Erythroblast (primary cell): ENCODE data around the gene TM9SF1.

ENCODE experiments used
- DNase-seq, 2 experiments: peaks; one replicate each; lab custom pipeline; 2025; lab: John Stamatoyannopoulos, UW
- GATA1 ChIP-seq: IDR thresholded peaks from 2 replicates; pipeline ENCODE4 v1.6.1; 2011; ENCODE audit warnings: low read depth, mild to moderate bottlenecking, control low read depth, low read length, moderate library complexity
- POLR2A ChIP-seq: IDR thresholded peaks from 2 replicates; pipeline ENCODE4 v1.6.1; 2011; ENCODE audit warnings: mild to moderate bottlenecking, low read length

TM9SF1 gene

DNA sequence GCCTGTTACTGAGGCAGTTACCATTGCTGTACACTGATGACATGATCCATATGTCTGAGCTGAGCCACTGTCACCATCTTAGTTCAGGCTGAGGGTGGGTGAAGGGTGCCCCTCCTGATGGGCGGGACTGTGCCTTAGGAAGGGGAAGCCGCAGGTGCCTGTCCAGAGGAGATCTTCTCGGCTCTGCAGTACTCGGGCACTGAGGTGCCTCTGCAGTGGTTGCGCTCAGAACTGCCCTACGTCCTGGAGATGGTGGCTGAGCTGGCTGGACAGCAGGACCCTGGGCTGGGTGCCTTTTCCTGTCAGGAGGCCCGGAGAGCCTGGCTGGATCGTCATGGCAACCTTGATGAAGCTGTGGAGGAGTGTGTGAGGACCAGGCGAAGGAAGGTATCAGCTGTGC lies 44.2 kb downstream of the TM9SF1 start:
- TF ChIP-seq POLR2A (no peak), GATA1 (no peak)
- no peak for DNase-seq

DNA sequence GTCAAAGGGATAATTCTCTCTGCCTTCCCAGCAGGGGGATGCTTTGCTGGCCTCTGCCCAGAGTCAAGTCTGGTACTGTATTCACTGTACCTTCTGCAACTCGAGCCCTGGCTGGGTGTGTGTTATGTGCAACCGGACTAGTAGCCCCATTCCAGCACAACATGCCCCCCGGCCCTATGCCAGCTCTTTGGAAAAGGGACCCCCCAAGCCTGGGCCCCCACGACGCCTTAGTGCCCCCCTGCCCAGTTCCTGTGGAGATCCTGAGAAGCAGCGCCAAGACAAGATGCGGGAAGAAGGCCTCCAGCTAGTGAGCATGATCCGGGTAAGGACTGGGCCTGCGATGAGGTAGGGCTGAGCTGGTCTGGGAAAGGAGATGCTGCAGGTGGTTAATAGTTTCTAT lies 44.7 kb downstream of the TM9SF1 start:
- TF ChIP-seq POLR2A (no peak), GATA1 (no peak)
- no peak for DNase-seq

DNA sequence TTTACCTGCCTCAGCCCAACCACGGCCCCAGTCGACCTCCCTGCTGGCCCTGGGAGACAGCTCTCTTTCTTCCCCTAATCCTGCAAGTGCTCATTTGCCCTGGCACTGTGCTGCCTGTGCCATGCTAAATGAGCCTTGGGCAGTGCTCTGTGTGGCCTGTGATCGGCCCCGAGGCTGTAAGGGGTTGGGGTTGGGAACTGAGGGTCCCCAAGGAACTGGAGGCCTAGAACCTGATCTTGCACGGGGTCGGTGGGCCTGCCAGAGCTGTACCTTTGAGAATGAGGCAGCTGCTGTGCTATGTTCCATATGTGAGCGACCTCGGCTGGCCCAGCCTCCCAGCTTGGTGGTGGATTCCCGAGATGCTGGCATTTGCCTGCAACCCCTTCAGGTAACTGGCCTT lies 45.2 kb downstream of the TM9SF1 start:
- no peak for DNase-seq
- TF ChIP-seq GATA1: no peak
- TF ChIP-seq POLR2A: no peak

DNA sequence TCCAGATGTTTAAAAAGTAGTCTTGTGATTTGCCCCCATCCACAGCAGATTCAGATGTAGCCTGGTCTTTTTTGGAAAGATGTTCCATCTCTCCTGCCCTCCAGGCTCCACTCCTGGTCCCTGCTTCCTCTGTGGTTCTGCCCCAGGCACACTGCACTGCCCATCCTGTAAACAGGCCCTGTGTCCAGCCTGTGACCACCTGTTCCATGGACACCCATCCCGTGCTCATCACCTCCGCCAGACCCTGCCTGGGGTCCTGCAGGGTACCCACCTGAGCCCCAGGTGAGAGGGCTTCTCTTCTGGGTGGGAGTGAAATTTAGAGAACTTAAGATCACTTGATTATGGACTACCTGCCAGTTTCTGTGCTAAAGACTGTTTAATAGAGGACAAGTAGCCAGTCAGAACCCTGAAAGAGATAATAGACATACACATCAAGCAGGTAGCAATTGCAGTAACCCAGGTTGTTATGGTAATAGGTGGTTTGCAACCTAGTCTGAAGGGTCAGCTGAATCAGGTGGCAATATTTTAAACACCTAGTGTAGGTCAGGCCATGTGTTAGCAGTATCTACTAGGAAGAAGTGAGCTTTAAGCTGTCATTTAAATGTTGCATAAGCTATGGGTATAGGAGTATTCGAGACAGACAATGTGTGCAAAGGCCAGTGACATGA lies 45.8 kb downstream of the TM9SF1 start:
- DNase-seq: no peak
- TF ChIP-seq POLR2A (no peak), GATA1 (no peak)

DNA sequence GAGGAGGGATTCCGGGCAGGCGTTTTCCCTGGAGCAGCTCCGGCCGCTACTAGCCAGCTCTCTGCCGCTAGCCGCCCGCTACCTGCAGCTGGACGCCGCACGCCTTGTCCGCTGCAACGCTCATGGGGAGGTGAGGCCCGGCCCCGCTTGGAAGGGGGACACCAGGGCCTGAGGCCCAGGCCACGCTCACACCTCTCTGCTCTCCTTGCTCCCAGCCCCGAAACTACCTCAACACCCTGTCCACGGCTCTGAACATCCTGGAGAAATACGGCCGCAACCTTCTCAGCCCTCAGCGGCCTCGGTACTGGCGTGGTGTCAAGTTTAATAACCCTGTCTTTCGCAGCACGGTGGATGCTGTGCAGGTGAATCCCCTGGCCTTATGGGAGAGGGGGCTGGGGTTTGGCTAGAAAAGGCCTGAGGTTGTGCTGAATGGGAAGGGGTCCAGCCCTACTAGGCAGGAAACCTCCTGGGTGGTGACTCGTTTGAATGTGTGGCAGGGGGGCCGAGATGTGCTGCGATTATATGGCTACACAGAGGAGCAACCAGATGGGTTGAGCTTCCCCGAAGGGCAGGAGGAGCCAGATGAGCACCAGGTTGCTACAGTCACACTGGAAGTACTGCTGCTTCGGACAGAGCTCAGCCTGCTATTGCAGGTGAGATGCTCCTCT lies 47.3 kb downstream of the TM9SF1 start:
- TF ChIP-seq GATA1: no peak
- TF ChIP-seq POLR2A: no peak
- peak in 1 of 2 experiments; percentile 64 for DNase-seq

GRCh38 chr14:24146978-24147760 lies 48.1 kb downstream of the TM9SF1 start, which contains the start of gene RNF31:
Gene RNF31 (plus strand): TSS chr14:24147498. CDS start chr14:24147699, 201 bp downstream.
- no peak for TF ChIP-seq GATA1
- TF ChIP-seq POLR2A: peak; percentile 54
- DNase-seq: peak; percentile 98

DNA sequence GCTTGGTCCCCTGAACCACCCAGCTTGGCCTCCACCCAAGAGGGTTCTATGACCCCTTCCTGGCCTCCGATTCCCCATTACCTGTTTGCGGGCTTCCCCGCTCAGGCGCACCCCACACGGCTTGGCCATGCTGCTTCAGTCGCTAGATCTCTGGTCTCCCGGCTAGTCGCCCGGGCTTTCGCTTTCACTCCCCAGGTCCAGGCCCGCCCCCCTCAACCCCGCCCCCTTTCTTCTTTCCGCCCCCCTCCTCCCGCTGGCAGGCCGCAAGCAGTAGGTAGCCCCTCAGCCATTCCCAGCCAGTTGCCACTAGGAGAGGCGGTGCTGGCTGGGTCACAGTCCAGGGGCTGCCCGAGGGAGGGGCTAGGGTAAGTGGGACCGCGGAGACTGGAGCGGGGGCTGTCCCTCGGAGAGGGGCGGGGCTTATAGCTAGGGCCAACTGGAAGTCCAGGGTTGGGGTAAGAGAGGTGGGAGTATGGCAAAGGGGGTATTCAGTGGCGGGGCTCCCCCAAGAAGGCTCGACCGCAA lies 48.7 kb downstream of the TM9SF1 start, which contains the start of gene PSME2:
TSS of gene PSME2 (minus strand) at position 158 of the 525 bp plus-strand sequence. CDS start at position 129, 29 bp downstream.
- TF ChIP-seq GATA1: no peak
- no peak for TF ChIP-seq POLR2A
- peak; percentile 89 to 90 for DNase-seq

DNA sequence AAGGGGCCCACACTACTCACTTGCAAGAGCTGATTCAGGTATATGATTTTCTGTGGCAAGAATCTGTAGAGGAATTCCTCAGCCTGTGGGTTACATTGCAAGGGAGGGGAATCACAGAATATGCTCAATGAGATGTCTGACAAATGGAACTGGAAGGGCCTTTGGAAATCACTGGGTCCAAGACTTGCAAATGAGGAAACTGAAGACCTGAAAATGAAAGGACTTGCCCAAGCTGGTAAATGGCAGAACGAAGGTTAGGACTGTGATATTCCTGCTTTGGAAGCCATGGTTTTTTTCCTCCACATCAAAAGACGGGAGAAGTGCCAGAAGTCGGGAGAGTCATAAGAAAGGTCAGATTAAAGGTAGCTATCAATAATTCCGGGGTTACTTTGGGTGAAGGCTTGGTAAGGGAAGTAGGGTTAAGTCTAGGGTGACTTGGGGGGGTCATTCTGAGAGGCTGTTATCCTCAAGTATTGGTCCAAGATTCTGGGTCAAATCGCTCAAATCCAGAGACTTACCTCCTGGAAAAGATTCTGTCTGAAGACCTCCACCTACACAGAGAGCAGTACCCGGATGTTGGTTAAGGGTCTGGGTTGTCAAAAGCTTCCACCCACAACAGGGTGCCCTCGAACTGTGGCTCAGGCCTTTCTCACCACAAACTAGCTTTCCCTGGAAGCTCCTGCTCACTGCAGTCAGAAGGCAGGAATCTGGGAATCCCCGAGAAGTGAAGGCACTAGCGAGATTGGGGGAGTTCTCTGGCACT lies 49.4 kb downstream of the TM9SF1 start:
- TF ChIP-seq GATA1 (no peak), POLR2A (no peak)
- no peak for DNase-seq

- no peak for DNase-seq
- TF ChIP-seq GATA1 (no peak), POLR2A (no peak)
These were observed 50.0 kb downstream of the TM9SF1 start for GRCh38 chr14:24145219-24145618.

DNA sequence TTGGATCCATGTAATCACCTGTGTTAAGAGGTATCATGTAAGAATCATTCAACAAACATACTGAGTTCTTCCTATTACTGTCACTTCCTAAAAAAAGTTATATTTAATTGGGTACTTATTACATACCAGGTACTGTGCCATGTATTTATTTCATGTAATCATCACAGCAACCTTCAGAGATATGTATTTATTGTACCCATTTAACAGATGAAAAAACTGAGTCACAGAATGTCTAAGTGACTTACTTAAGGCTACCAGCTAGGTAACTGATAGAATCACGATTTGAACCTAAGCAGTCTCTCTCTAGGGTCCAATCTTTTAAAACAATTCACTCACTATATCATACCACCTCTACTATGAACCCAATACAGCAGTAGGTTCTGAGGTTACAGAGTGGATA lies 50.8 kb downstream of the TM9SF1 start:
- no peak for TF ChIP-seq POLR2A
- no peak for TF ChIP-seq GATA1
- no peak for DNase-seq

GRCh38 chr14:24143511-24143910 lies 51.7 kb downstream of the TM9SF1 start:
- no peak for DNase-seq
- TF ChIP-seq GATA1: no peak

GRCh38 chr14:24141097-24141880 lies 54.0 kb downstream of the TM9SF1 start, which contains the start of gene EMC9:
Gene EMC9 (minus strand): TSS chr14:24141591. CDS start chr14:24141304, 287 bp downstream.
- peak; percentile 89 for TF ChIP-seq POLR2A
- TF ChIP-seq GATA1: no peak
- peak; percentile 99 for DNase-seq
